Ecto neural progenitor cell (in vitro differentiated cells): ENCODE results near the gene ABCD2.
"Not testable (repeated sequence)": the region's sequence is repeated elsewhere in the genome, so short reads cannot be mapped to it uniquely, and the experiment has no call there.

Experiments
- DNase-seq: peaks from one replicate; pipeline ENCODE4 v3.0.0-alpha.2; 2018; ENCODE audit warnings: low spot score

ABCD2 gene

GRCh38 chr12:39612250-39612649, 7.4 kb downstream of the ABCD2 start:
- no peak for DNase-seq

GRCh38 chr12:39611818-39612217, 7.8 kb downstream of the ABCD2 start:
- DNase-seq: no peak

DNA sequence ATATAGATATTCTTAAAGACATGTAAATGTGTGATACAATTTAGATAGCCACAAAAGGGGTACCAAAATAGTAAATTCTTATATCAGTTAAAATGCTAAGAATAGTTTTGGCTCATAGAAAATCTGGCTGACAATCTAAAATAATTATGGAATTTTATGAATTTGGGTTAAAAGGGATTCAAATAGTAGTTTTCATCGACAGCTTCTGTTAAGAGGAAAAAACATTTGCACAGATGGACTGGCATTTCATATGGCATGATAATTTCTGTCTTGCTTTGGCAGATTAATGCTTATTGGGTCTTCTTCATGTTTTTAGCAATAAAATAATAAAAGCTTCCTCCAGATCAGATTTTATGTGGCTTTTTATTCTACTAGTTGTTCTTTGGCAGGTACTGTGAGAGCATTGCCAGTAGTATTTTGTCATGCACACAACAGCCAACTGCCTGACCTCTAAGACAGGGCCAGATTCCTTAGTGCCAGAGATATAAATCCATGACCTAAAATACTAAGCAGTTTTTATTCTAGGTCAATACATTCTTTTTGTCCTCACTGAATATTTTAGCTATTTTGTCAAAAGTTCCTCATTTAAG, 9.1 kb downstream of the ABCD2 start:
- no peak for DNase-seq

- DNase-seq: no peak
Observed at GRCh38 chr12:39606712-39607423, 12.7 kb downstream of the ABCD2 start.

DNA sequence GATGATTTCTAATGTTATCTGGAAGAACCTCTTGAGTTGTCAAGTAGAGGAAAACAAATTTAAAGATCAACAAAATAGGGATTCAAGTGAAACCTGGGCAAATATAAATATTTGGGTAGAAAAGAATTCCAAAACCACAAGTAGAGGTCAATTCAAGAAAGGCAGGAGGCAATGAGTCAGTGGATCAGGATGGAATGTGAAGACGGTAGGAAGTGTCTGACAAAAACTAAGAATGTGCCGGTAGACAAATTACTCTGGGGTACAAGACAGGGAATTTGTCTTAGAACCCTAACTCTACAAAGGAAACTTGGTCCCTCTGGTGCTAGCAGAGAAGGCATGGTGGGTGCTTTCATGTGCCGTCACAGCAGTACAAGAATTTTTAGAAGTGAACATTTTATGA, 13.6 kb downstream of the ABCD2 start:
- DNase-seq: no peak

- DNase-seq: no peak
Observed at GRCh38 chr12:39605501-39605900, 14.1 kb downstream of the ABCD2 start.

DNA sequence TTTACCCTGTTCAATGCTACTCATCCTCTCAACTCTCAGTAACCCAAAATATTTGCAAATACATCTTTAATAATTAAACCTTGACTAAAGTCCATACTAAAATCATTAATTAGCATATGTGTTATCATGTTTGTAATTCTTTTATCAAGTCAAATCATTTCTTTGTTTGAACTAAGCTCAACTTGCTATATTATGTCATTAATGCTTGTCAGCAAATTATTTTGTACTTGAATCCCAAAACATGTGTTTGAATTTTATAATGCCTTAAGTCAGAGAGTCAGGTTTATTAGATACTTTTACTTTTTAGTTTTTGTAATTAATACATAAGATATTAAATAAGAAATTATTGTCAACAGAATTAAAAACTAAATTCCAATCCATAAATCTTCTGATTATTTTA, 16.5 kb downstream of the ABCD2 start:
- DNase-seq: no peak

DNA sequence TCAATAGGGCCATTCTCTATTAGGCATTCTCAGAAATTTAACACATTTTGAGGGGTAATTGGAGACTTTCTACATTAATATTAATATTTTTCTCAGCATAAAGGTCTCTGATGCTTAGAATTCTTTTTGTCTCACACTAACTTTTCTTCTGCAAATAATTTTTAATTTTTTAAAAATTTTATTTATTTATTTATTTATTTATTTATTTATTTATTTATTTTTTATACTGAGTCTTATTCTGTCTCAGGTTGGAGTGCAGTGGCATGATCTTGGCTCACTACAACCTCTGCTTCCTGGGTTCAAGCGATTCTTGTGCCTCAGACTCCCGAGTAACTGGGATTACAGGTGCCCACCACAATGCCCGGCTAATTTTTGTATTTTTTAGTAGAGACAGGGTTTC, 17.7 kb downstream of the ABCD2 start:
- DNase-seq: not testable (repeated sequence)

DNA sequence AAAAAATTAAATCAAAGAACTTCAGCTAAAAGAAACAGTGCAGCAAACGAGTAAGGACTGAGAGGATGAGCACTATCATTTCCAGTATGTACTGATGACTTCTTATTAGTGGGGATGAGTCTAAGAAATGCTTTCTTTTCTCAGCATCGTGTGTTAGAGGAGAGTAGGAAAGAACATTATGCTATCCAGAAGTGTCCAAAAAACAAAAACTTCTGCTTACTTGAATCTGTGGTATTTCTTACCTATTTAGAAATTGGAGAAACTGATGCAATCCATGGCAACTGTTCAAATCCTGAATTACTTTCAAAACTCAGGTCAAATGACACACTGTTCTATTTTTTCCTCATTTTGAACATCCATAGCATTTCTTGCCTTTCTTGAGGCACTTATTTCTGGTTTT, 23.7 kb downstream of the ABCD2 start:
- no peak for DNase-seq

DNA sequence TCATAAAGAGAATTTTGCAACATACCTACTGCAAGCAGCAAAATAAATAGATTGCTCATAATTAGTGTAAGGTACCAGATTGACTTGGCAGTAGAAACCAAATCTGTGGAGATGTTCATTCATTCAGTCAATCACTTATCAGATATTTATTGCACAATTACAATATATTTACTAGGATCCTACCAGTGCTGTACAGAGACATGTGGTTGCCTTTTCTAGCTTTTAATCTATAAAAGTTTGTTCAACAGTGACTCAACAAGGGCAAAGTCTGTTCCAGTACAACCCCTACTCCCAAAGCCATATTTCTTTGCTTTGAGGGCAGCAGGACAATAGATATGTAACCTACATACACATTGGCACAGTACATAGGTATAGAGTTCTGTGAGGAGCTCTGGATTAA, 27.3 kb downstream of the ABCD2 start:
- no peak for DNase-seq

- no peak for DNase-seq
Observed at GRCh38 chr12:39588348-39588747, 31.3 kb downstream of the ABCD2 start.

DNA sequence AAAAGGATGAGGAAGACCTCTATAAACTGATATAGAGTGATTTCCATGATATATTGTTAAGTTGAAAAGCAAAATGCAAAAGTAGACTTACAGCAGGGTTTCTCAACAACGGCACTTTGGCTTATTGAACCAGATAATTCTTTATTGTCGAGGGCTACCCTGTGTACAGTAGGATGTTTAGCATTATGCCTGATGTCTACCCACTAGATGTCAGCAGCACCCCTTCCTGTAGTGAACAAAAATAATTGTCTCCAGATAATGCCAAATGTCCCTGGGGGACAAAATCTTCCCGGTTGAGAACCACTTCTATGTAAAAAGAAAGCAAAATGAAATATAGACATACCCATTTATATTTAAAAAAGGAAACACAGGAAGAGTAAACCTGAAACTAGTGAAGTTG, 32.4 kb downstream of the ABCD2 start:
- DNase-seq: no peak

- DNase-seq: no peak
Observed at GRCh38 chr12:39586816-39587215, 32.8 kb downstream of the ABCD2 start.

DNA sequence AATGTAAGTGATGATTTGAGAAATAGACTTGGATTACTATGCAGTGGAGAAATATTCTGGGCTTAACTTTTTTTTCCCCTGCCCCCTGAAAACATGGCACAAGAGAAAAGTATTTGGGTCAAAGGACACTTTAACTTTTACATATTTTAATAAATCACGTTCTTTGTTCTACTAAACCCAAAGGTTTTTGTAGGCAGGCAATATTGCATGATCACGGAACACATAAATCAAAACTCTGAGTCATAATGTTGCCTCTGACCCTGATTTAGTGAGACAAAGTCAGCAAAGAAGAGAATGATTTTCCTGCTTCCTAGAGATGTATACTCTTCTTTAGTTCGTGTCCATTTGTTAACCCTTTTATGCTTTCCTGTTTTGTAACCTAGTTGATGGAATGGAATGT, 38.0 kb downstream of the ABCD2 start:
- no peak for DNase-seq

DNA sequence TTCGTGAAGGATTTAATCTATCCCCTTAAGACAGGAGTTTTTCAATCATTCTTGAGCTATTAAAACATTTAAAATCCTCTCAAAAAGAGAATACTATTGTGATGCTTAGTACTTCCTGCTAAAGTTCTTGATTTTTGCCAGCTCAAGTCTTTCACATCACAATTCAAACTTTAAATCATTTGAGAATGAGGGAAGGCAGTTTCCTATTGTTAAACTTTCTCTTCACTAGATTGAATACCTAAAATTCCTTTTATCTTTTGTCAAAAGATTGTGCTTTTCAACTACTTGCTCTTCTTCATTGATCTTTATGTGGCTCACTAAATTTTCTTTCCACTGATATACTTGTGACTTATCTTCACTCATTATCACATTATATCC, 44.1 kb downstream of the ABCD2 start:
- DNase-seq: no peak

DNA sequence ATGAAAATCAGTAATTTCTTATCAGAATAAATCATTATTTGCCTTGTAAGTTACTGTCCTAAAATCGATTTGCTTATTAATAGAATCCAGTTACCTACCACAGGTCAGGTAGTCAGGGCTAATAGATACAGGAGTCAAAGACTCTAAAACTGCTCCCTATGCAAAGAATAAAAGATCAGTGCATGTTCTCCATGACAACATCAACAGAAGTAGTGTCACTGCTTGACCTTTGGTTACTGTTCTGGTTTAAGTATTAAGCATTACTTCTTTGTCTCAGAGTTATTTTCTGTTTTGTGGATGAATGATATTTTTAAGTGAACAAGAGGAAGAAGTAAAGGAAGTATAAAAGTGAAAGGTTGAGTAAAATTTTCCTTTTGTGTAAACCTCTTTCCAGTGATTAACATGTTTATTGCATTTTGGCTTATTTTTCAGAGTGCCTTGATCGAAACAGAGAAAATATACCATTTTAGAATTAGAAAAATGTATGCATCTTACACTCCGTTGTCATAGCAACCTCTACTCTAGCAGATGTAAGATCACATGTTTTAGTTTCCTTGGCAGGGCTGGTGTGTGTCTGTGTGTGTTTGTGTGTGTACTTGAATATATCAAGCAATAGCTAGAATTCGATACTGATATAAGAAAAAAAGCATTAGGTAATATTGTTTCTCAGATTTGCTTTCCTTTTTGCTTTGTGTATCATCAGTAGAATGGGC, 44.7 kb downstream of the ABCD2 start:
- no peak for DNase-seq

- DNase-seq: no peak
Observed at GRCh38 chr12:39574378-39574777, 45.2 kb downstream of the ABCD2 start.

DNA sequence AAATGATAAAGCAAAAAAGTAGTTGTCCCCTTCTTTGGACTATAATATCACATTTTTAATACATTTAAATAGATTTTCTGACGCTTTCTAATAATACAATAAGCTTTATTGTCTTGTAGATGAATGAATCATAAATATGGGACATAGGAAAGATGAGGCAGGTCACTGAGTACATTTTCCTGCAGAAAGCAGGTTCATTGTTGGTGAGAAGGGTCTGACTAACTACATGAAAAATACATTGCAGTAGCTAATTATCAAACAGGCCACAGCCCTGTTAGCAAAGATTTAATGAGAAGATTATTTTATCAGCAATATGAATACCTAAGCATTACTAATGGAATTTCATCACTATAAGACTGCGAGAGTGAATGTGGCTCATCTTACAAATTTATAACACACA, 45.6 kb downstream of the ABCD2 start:
- DNase-seq: no peak

GRCh38 chr12:39572551-39572950, 47.1 kb downstream of the ABCD2 start:
- no peak for DNase-seq

DNA sequence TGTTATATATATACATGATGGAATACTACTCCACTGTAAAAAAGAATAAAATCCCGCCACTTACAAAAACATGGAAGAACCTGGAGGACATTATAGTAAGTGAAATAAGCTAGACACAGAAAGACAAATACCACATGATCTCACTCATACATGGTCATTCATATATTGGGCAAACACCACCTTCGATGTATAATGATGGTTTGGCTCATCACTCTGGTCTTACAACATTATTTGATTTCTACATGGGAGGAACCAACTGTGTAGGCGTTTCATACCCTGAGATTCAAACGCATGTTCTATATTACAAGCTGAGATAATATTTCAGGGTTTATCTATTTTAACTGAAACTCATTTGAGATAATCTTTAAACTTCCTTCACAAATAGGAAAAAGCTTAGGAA, 48.3 kb downstream of the ABCD2 start:
- DNase-seq: no peak

DNA sequence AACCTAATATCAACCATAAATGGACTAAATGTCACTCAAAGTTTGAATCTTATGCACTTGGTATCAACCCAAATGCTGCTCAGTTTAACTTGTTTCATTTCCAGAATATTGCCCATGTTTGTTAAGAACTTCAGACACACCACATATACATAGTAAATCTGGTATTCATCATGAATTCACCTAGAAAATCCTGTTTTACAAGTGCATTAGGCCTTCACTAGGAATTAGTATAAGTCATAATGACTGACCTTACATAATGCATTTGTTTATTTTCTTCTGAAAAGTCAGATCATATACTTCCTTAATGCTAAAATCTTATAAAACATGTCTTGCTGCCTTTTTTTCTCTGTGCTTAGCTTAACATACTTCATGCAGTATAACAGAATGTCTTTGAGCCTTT, 66.1 kb downstream of the ABCD2 start:
- DNase-seq: no peak

DNA sequence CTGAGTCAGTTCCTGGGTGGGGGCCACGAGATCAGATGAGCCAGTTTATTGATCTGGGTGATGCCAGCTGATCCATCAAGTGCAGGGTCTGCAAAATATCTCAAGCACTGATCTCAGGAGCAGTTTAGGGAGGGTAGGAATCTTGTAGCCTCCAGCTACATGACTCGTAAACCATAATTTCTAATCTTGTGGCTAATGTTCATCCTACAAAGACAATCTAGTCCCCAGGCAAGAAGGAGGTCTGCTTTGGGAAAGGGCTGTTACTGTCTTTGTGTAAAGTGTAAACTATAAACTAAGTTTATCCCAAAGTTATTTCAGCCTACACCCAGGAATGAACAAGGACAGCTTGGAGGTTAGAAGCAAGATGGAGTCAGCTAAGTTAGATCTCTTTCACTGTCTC, 75.4 kb downstream of the ABCD2 start:
- DNase-seq: not testable (repeated sequence)

GRCh38 chr12:39541471-39541870, 78.1 kb downstream of the ABCD2 start:
- DNase-seq: no peak

GRCh38 chr12:39538679-39539104, 80.9 kb downstream of the ABCD2 start:
- no peak for DNase-seq
